GM19043 (cell line): ENCODE measurements around the gene ZDHHC9.

Experiments used
- ATAC-seq: cut with Tn5 transposase; IDR thresholded peaks from one replicate; pipeline ENCODE4 v1.9.1; 2021; ENCODE audit warnings: low read depth; ENCODE audit not compliant: unreplicated experiment

The ZDHHC9 gene

GRCh38 chrX:129788527-129788926 lies 55.2 kb downstream of the ZDHHC9 start:
- no peak for ATAC-seq

- ATAC-seq: no peak
These were observed 56.2 kb downstream of the ZDHHC9 start for GRCh38 chrX:129787336-129788055.

GRCh38 chrX:129786210-129786651 lies 57.5 kb downstream of the ZDHHC9 start:
- peak; percentile 83 for ATAC-seq

GRCh38 chrX:129785160-129785947 lies 58.3 kb downstream of the ZDHHC9 start:
- ATAC-seq: no peak

- ATAC-seq: no peak
These were observed 59.3 kb downstream of the ZDHHC9 start for GRCh38 chrX:129784371-129784770.

GRCh38 chrX:129783291-129783713 lies 60.4 kb downstream of the ZDHHC9 start:
- no peak for ATAC-seq

GRCh38 chrX:129782706-129783105 lies 61.0 kb downstream of the ZDHHC9 start:
- no peak for ATAC-seq

- ATAC-seq: no peak
These were observed 61.8 kb downstream of the ZDHHC9 start for GRCh38 chrX:129781680-129782495.

- peak; percentile 64 for ATAC-seq
These were observed 62.5 kb downstream of the ZDHHC9 start for GRCh38 chrX:129781134-129781672.

- ATAC-seq: no peak
These were observed 63.1 kb downstream of the ZDHHC9 start for GRCh38 chrX:129780441-129781105.

- ATAC-seq: peak; percentile 26
These were observed 63.9 kb downstream of the ZDHHC9 start, which contains the start of gene SASH3 for GRCh38 chrX:129779747-129780146. Gene SASH3 (plus strand): TSS chrX:129779949. CDS start chrX:129780098, 149 bp downstream.

- ATAC-seq: no peak
These were observed 64.5 kb downstream of the ZDHHC9 start for GRCh38 chrX:129779086-129779672.

- ATAC-seq: peak; percentile 21
These were observed 66.3 kb downstream of the ZDHHC9 start for GRCh38 chrX:129777218-129778030.

GRCh38 chrX:129773649-129774458 lies 69.8 kb downstream of the ZDHHC9 start:
- ATAC-seq: no peak

- peak; percentile 55 for ATAC-seq
These were observed 70.8 kb downstream of the ZDHHC9 start for GRCh38 chrX:129772796-129773431.

GRCh38 chrX:129771266-129771995 lies 72.3 kb downstream of the ZDHHC9 start:
- no peak for ATAC-seq
